SU-DHL-6 (cell line): ENCODE results near the gene ZAR1L.

ENCODE experiments used
- H2AFZ ChIP-seq: fragments of 200-600 bp; sonication (generic); 2 replicates; pipeline ENCODE4 v1.6.1; 2014; ENCODE audit warnings: low read depth, mild to moderate bottlenecking, moderate library complexity, mixed read lengths, antibody characterized with exemption, low read length; ENCODE audit not compliant: severe bottlenecking
- H3F3A ChIP-seq: fragments of 200-600 bp; shearing (Covaris generic); 2 replicates; pipeline ENCODE4 v1.6.0; 2016; ENCODE audit warnings: antibody characterized with exemption, mild to moderate bottlenecking; ENCODE audit not compliant: insufficient read depth
- H3K27ac ChIP-seq: fragments of 200-600 bp; sonication (generic); 2 replicates; pipeline ENCODE4 v1.5.1; 2016; ENCODE audit warnings: low read depth, mild to moderate bottlenecking, low read length, moderate library complexity, mixed read lengths
- H3K27me3 ChIP-seq: fragments of 200-600 bp; sonication (generic), shearing (Covaris generic); 2 replicates; pipeline ENCODE4 v1.6.0; 2014; ENCODE audit warnings: mild to moderate bottlenecking, low read length
- H3K36me3 ChIP-seq: fragments of 200-600 bp; sonication (generic); 2 replicates; pipeline ENCODE4 v1.6.1; 2014; ENCODE audit warnings: mild to moderate bottlenecking, low read length, mixed read lengths
- H3K4me2 ChIP-seq: fragments of 300-600, 200-600 bp; shearing (Covaris generic), sonication (generic); 2 replicates; pipeline ENCODE4 v1.6.0; 2014; ENCODE audit warnings: low read length, low read depth, mild to moderate bottlenecking; ENCODE audit not compliant: poor library complexity, severe bottlenecking
- H3K4me3 ChIP-seq: fragments of 200-600 bp; sonication (generic); 2 replicates; pipeline ENCODE4 v1.5.1; 2014; ENCODE audit warnings: antibody characterized with exemption, low read length, mild to moderate bottlenecking, mixed read lengths; ENCODE audit not compliant: insufficient read depth, poor library complexity, severe bottlenecking
- H3K79me2 ChIP-seq: fragments of 200-600 bp; sonication (generic); 2 replicates; pipeline ENCODE4 v1.6.1; 2014; ENCODE audit warnings: mild to moderate bottlenecking, low read length, moderate library complexity; ENCODE audit not compliant: insufficient read depth
- H3K9ac ChIP-seq: fragments of 200-600 bp; sonication (generic); 2 replicates; pipeline ENCODE4 v1.7.0; 2014; ENCODE audit warnings: mild to moderate bottlenecking, low read length
- H3K9me2 ChIP-seq: fragments of 200-600 bp; sonication (generic); replicated peaks from 2 replicates; pipeline ENCODE4 v1.6.1; 2014; ENCODE audit warnings: low read length; ENCODE audit not compliant: insufficient read depth
- H3K9me3 ChIP-seq: fragments of 200-600 bp; sonication (generic); 2 replicates; pipeline ENCODE4 v1.6.1; 2014; ENCODE audit warnings: low read length, mixed read lengths; ENCODE audit not compliant: insufficient read depth
- H4K20me1 ChIP-seq: fragments of 200-600 bp; sonication (generic); 2 replicates; pipeline ENCODE4 v1.6.1; 2014; ENCODE audit warnings: low read depth, mild to moderate bottlenecking, antibody characterized with exemption, low read length, moderate library complexity, mixed read lengths
- EZH2phosphoT487 ChIP-seq: fragments of 200-600 bp; sonication (generic), shearing (Covaris generic); conservative IDR thresholded peaks from 2 replicates; pipeline ENCODE4 v1.6.1; 2018; ENCODE audit warnings: mild to moderate bottlenecking, antibody characterized with exemption, low read length, moderate library complexity, mixed read lengths
- TF ChIP-seq, protein P1 (sequence below): fragments of 200-600 bp; sonication (generic); IDR thresholded peaks from one replicate; pipeline ENCODE4 v1.5.1; 2017; ENCODE audit warnings: antibody characterized with exemption, mild to moderate bottlenecking, low read length, moderate library complexity; ENCODE audit not compliant: insufficient read depth, poor library complexity, severe bottlenecking

Gene ZAR1L

GRCh38 chr13:32316028-32316339 lies 821 bp upstream of the ZAR1L start:
- peak overlapping the region; percentile 87 for H2AFZ ChIP-seq
- no peaks in the 10 kb centered on the region for H3K9me2 ChIP-seq
- no peak for TF ChIP-seq EZH2phosphoT487
- TF ChIP-seq, protein P1, sequence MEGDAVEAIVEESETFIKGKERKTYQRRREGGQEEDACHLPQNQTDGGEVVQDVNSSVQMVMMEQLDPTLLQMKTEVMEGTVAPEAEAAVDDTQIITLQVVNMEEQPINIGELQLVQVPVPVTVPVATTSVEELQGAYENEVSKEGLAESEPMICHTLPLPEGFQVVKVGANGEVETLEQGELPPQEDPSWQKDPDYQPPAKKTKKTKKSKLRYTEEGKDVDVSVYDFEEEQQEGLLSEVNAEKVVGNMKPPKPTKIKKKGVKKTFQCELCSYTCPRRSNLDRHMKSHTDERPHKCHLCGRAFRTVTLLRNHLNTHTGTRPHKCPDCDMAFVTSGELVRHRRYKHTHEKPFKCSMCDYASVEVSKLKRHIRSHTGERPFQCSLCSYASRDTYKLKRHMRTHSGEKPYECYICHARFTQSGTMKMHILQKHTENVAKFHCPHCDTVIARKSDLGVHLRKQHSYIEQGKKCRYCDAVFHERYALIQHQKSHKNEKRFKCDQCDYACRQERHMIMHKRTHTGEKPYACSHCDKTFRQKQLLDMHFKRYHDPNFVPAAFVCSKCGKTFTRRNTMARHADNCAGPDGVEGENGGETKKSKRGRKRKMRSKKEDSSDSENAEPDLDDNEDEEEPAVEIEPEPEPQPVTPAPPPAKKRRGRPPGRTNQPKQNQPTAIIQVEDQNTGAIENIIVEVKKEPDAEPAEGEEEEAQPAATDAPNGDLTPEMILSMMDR, result no peak
- peaks cover 7% of the 10 kb centered on the region for H3F3A ChIP-seq
- peak overlapping the region; percentile 85 for H3K27ac ChIP-seq
- peaks cover 27% of the 10 kb centered on the region for H3K79me2 ChIP-seq
- H3K4me3 ChIP-seq, result peak overlapping the region; percentile 68
- peaks cover 30% of the 10 kb centered on the region for H3K36me3 ChIP-seq
- no peaks in the 10 kb centered on the region for H3K27me3 ChIP-seq
- H4K20me1 ChIP-seq, result no peaks in the 10 kb centered on the region
- H3K9me3 ChIP-seq, result no peaks in the 10 kb centered on the region
- peak overlapping the region; percentile 69 for H3K9ac ChIP-seq
- peak overlapping the region; percentile 94 for H3K4me2 ChIP-seq

DNA sequence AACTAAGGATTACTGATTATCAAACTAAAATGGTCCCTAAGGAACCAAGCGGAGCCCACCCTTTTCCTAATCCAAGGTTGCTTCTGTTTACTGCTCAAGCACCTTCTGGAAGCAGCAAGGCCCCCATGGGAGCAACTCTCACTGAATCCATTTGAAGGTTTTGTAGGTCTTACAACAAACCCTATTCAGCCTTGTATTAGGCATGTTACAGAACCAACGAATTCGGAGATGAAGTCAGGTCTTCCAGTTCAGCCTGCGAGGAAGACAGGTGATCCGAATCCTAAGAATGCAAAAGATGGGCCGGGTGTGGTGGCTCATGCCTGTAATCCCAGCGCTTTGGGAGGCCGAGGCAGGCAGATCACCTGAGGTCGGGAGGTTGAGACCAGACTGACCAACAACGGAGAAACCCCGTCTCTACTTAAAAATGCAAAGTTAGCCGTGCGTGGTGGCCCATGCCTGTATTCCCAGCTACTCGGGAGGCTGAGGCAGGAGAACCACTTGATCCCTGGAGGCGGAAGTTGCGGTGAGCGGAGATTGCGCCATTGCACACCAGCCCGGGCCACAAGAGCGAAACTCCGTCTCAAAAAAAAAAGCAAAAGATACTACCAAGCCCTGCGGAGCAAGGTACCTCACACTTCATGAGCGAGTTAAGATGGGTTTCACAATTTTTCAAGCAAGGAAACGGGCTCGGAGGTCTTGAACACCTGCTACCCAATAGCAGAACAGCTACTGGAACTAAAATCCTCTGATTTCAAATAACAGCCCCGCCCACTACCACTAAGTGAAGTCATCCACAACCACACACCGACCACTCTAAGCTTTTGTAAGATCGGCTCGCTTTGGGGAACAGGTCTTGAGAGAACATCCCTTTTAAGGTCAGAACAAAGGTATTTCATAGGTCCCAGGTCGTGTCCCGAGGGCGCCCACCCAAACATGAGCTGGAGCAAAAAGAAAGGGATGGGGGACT lies 609 bp downstream of the ZAR1L start:
- Histone ChIP-seq H3K36me3 (peaks cover 17% of the 10 kb centered on the region), H3K4me2 (peak overlapping the region; percentile 94), H3K9me3 (no peaks in the 10 kb centered on the region), H4K20me1 (no peaks in the 10 kb centered on the region), H3F3A (peaks cover 7% of the 10 kb centered on the region), H3K79me2 (peaks cover 24% of the 10 kb centered on the region), H3K27ac (peak overlapping the region; percentile 85), H3K9ac (peak overlapping the region; percentile 69), H3K9me2 (no peaks in the 10 kb centered on the region), H2AFZ (peak overlapping the region; percentile 87), H3K4me3 (peak overlapping the region; percentile 68), H3K27me3 (no peaks in the 10 kb centered on the region)
- TF ChIP-seq, protein P1, result no peak
- TF ChIP-seq EZH2phosphoT487, result no peak

GRCh38 chr13:32311188-32311897 lies 3.8 kb downstream of the ZAR1L start:
- Histone ChIP-seq H3K4me2 (no peak overlapping the region), H3K36me3 (no peaks in the 10 kb centered on the region), H3K79me2 (peaks cover 7% of the 10 kb centered on the region; the same call in 1 of the 2 replicates), H3K27ac (no peak overlapping the region), H2AFZ (no peak overlapping the region), H3F3A (no peaks in the 10 kb centered on the region; the same call in 1 of the 2 replicates), H3K9ac (no peak overlapping the region), H3K27me3 (no peaks in the 10 kb centered on the region), H3K4me3 (no peak overlapping the region), H4K20me1 (no peaks in the 10 kb centered on the region), H3K9me3 (no peaks in the 10 kb centered on the region), H3K9me2 (no peaks in the 10 kb centered on the region)
- TF ChIP-seq EZH2phosphoT487, result no peak
- TF ChIP-seq, protein P1, result no peak
